GM23338 (cell line): Measurements from ENCODE around the gene MRTFA. TPM values are rescaled to one million over a fixed set of nuclear protein-coding genes. Genes with fewer than 3 reads are reported as not detected.

Experiments used
- ATAC-seq: fragments of 200-7000 bp; cut with Tn5 transposase; 3 replicates; pipeline ENCODE4 v1.9.1; 2020
- DNase-seq: peaks from one replicate; pipeline ENCODE4 v3.0.0-alpha.2; 2015; ENCODE audit warnings: low spot score
- H2AFZ ChIP-seq: fragments of 200-600 bp; sonication (generic); 2 replicates; pipeline ENCODE4 v1.8.0; 2016; ENCODE audit warnings: antibody characterized with exemption, mild to moderate bottlenecking, moderate library complexity
- H3F3A ChIP-seq: fragments of 200-600 bp; sonication (generic); replicated peaks from 2 replicates; pipeline ENCODE4 v1.8.0; 2017; ENCODE audit warnings: antibody characterized with exemption, mixed run types, low read depth
- H3K27ac ChIP-seq: fragments of 200-600 bp; sonication (generic); 2 replicates; pipeline ENCODE4 v1.6.1; 2016; ENCODE audit warnings: low read depth
- H3K27me3 ChIP-seq: fragments of 200-600 bp; sonication (generic); 2 replicates; pipeline ENCODE4 v1.8.0; 2016; ENCODE audit warnings: mild to moderate bottlenecking, mixed run types, moderate library complexity; ENCODE audit not compliant: insufficient read depth
- H3K36me3 ChIP-seq: fragments of 200-600 bp; sonication (generic); 2 replicates; pipeline ENCODE4 v1.8.0; 2016; ENCODE audit warnings: mild to moderate bottlenecking; ENCODE audit not compliant: insufficient read depth
- H3K4me1 ChIP-seq: fragments of 200-600 bp; sonication (generic); 2 replicates; pipeline ENCODE4 v1.8.0; 2016; ENCODE audit warnings: mild to moderate bottlenecking, moderate library complexity; ENCODE audit not compliant: insufficient read depth
- H3K4me2 ChIP-seq: fragments of 200-600 bp; sonication (generic); 2 replicates; pipeline ENCODE4 v1.7.1; 2017; ENCODE audit warnings: mixed run types
- H3K4me3 ChIP-seq: fragments of 200-600 bp; sonication (generic); 2 replicates; pipeline ENCODE4 v1.6.1; 2016; ENCODE audit warnings: mixed run types
- H3K79me2 ChIP-seq: fragments of 200-600 bp; sonication (generic); replicated peaks from 2 replicates; pipeline ENCODE4 v1.8.0; 2017; ENCODE audit warnings: mild to moderate bottlenecking; ENCODE audit not compliant: insufficient read depth
- H3K9me2 ChIP-seq: fragments of 200-600 bp; sonication (generic); 2 replicates; pipeline ENCODE4 v1.8.0; 2017; ENCODE audit not compliant: insufficient read depth
- H4K20me1 ChIP-seq: fragments of 200-600 bp; sonication (generic); replicated peaks from 2 replicates; pipeline ENCODE4 v1.8.0; 2017; ENCODE audit warnings: mild to moderate bottlenecking; ENCODE audit not compliant: insufficient read depth
- H3K27ac Mint-ChIP-seq: 2 replicates; pipeline ENCODE4 v1.8.0; 2020; ENCODE audit warnings: inconsistent platforms, mild to moderate bottlenecking, moderate library complexity, mixed read lengths
- H3K27me3 Mint-ChIP-seq: 3 replicates; pipeline ENCODE4 v1.8.0; 2022; ENCODE audit warnings: low read depth, mild to moderate bottlenecking, moderate library complexity, mixed read lengths, inconsistent platforms; ENCODE audit not compliant: insufficient read depth, poor library complexity
- H3K36me3 Mint-ChIP-seq: 3 replicates; pipeline ENCODE4 v1.8.0; 2021; ENCODE audit warnings: low read depth, mild to moderate bottlenecking, inconsistent platforms, moderate library complexity, mixed read lengths
- H3K4me1 Mint-ChIP-seq: 3 replicates; pipeline ENCODE4 v1.8.0; 2020; ENCODE audit warnings: mild to moderate bottlenecking, inconsistent platforms, mixed read lengths
- H3K4me3 Mint-ChIP-seq: 3 replicates; pipeline ENCODE4 v1.8.0; 2021; ENCODE audit warnings: moderate library complexity, mild to moderate bottlenecking, inconsistent platforms, mixed read lengths
- H3K9me3 Mint-ChIP-seq: 3 replicates; pipeline ENCODE4 v1.8.0; 2020; ENCODE audit warnings: moderate library complexity, mild to moderate bottlenecking, inconsistent platforms, mixed read lengths
- CTCF ChIP-seq, 2 experiments: fragments of 200-600 bp in 1 of 2; sonication (generic) in 1 of 2; conservative IDR thresholded peaks; 2 replicates each; pipeline versions ENCODE4 v1.5.1 to v1.6.1; 2016 to 2017; ENCODE audit warnings: antibody characterized with exemption in 2 of 2, low read depth in 2 of 2, mild to moderate bottlenecking in 2 of 2, moderate library complexity in 1 of 2
- EZH2phosphoT487 ChIP-seq: fragments of 200-600 bp; sonication (generic); IDR thresholded peaks from one replicate; pipeline ENCODE4 v1.8.1; 2018; ENCODE audit warnings: antibody characterized with exemption; ENCODE audit not compliant: unreplicated experiment
- JUNB ChIP-seq: IDR thresholded peaks from one replicate; pipeline ENCODE4 v1.6.1; 2016; ENCODE audit warnings: antibody characterized with exemption; ENCODE audit not compliant: unreplicated experiment
- POLR2AphosphoS5 ChIP-seq: IDR thresholded peaks from 2 replicates; pipeline ENCODE4 v1.6.1; 2016; ENCODE audit warnings: antibody characterized with exemption, low read depth
- REST ChIP-seq: IDR thresholded peaks from one replicate; pipeline ENCODE4 v1.6.1; 2018; ENCODE audit warnings: antibody characterized with exemption; ENCODE audit not compliant: unreplicated experiment
- ZNF114 ChIP-seq: fragments of 250-450 bp; sonication (Bioruptor Pico); IDR thresholded peaks from 2 replicates; pipeline ENCODE4 v1.5.0; 2020; ENCODE audit warnings: mild to moderate bottlenecking, moderate library complexity
- ZNF331 ChIP-seq: fragments of 250-450 bp; sonication (Bioruptor Pico); IDR thresholded peaks from 2 replicates; pipeline ENCODE4 v1.5.0; 2020; ENCODE audit warnings: low read depth, mild to moderate bottlenecking, moderate library complexity
- polyA plus RNA-seq: library from polyadenylated mRNA; unstranded; fragments of >200 nt; fragmentation: Nextera tagmentation; extraction: Ambion mirVana; gene quantifications from 2 replicates; pipeline ENCODE4 v1.2.1, GENCODE V29; 2016
- total RNA-seq: library from RNA; depleted of rRNA; stranded (reverse); fragments of >200 nt; shearing (Covaris generic); gene quantifications from 2 replicates; pipeline ENCODE4 v1.2.3, GENCODE V29; 2014

Gene MRTFA
- total and polyA plus RNA-seq, 2 experiments from 2014 or later = 18.1 to 92.4 TPM

- no peak for TF ChIP-seq REST
These were observed 232.9 kb downstream of the MRTFA start (continued) for GRCh38 chr22:40403651-40404050.

- no peaks in the 10 kb centered on the region for H3K9me2 ChIP-seq
- TF ChIP-seq EZH2phosphoT487 (no peak), ZNF331 (CRISPR knock-in tag) (no peak), JUNB (no peak), CTCF (conservative IDR thresholded peaks at IDR 0.05; ENCODE audit: low read depth in 2 of 2) (no peak), REST (no peak), POLR2AphosphoS5 (no peak), ZNF114 (CRISPR knock-in tag) (no peak)
- no peaks in the 10 kb centered on the region; the same call in 2 of the 3 replicates for H3K9me3 Mint-ChIP-seq
- peaks cover 26% of the 10 kb centered on the region for H3K36me3 Mint-ChIP-seq
- H3F3A ChIP-seq = no peaks in the 10 kb centered on the region
- no peak overlapping the region for H2AFZ ChIP-seq
- ATAC-seq (no peak), DNase-seq (no peak)
- no peak overlapping the region for H3K4me2 ChIP-seq
- H3K27me3 Mint-ChIP-seq = peaks cover 9% of the 10 kb centered on the region
- H3K27ac ChIP-seq = no peak overlapping the region
- H3K27ac Mint-ChIP-seq = no peak overlapping the region
- H3K36me3 ChIP-seq = no peaks in the 10 kb centered on the region; the same call in 1 of the 2 replicates
- peaks cover 4% of the 10 kb centered on the region; the same call in 1 of the 3 replicates for H3K4me1 Mint-ChIP-seq
- H3K27me3 ChIP-seq = no peaks in the 10 kb centered on the region
- H4K20me1 ChIP-seq = no peaks in the 10 kb centered on the region
- H3K4me1 ChIP-seq = no peaks in the 10 kb centered on the region
- no peak overlapping the region for H3K4me3 Mint-ChIP-seq
- H3K4me3 ChIP-seq = no peak overlapping the region
- H3K79me2 ChIP-seq = no peaks in the 10 kb centered on the region
These were observed 233.4 kb downstream of the MRTFA start for GRCh38 chr22:40403141-40403540.
